ENCODE results near the gene HSD11B1L. TPM values are rescaled to one million over a fixed set of nuclear protein-coding genes. Genes with fewer than 3 reads are reported as not detected.

Gene HSD11B1L
- total and polyA plus RNA-seq, 2 donors (not counting 1 experiment from before 2014, with no cell fraction given) = 1.8 to 4.6 TPM

- POLR2A ChIA-PET = no interaction called here
- no peak overlapping the region for H3K4me2 ChIP-seq (replicated peaks; ENCODE audit: low read depth, low read length, poor library complexity, severe bottlenecking)
- no peak overlapping the region for H3K4me3 Mint-ChIP-seq
- no peak overlapping the region for H3K27ac ChIP-seq (ENCODE audit: low read length in 2 of 2)
- CTCF ChIA-PET = no interaction called here
- no peak for TF ChIP-seq EZH2 (IDR thresholded peaks at IDR 0.05; ENCODE audit: borderline replicate concordance, insufficient read depth, low read depth, low read length, poor library complexity, severe bottlenecking)
- TF ChIP-seq, protein P1, sequence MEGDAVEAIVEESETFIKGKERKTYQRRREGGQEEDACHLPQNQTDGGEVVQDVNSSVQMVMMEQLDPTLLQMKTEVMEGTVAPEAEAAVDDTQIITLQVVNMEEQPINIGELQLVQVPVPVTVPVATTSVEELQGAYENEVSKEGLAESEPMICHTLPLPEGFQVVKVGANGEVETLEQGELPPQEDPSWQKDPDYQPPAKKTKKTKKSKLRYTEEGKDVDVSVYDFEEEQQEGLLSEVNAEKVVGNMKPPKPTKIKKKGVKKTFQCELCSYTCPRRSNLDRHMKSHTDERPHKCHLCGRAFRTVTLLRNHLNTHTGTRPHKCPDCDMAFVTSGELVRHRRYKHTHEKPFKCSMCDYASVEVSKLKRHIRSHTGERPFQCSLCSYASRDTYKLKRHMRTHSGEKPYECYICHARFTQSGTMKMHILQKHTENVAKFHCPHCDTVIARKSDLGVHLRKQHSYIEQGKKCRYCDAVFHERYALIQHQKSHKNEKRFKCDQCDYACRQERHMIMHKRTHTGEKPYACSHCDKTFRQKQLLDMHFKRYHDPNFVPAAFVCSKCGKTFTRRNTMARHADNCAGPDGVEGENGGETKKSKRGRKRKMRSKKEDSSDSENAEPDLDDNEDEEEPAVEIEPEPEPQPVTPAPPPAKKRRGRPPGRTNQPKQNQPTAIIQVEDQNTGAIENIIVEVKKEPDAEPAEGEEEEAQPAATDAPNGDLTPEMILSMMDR (IDR thresholded peaks at IDR 0.05) = no peak
- peaks cover 15% of the 10 kb centered on the region for H4K20me1 ChIP-seq (ENCODE audit: control insufficient read depth, insufficient read depth, low read length, poor library complexity, severe bottlenecking)
- no peak for DNase-seq
- H3K4me1 ChIP-seq (ENCODE audit: control insufficient read depth in 2 of 2, insufficient read depth in 2 of 2, low read length in 2 of 2) = no peaks in the 10 kb centered on the region
- no peaks in the 10 kb centered on the region for H3K9me3 Mint-ChIP-seq (ENCODE audit: insufficient read depth)
- ATAC-seq (ENCODE audit: low read depth) = no peak
- peaks cover 0 to 51% of the 10 kb centered on the region in 2 experiments for H3K36me3 ChIP-seq (replicated peaks in 1 of 2; ENCODE audit: control extremely low read depth in 1 of 2, control insufficient read depth in 1 of 2, extremely low read depth in 1 of 2, insufficient read depth in 2 of 2, low read length in 1 of 2)
- peaks cover 0 to 3% (median 0%) of the 10 kb centered on the region in 3 donors for H3K9me3 ChIP-seq (ENCODE audit: control extremely low read depth in 1 of 3, control insufficient read depth in 2 of 3, insufficient read depth in 1 of 3, low read length in 2 of 3)
- no peaks in the 10 kb centered on the region for H3K27me3 Mint-ChIP-seq
- no peaks in the 10 kb centered on the region for H3K4me1 Mint-ChIP-seq
- H3K9ac ChIP-seq (ENCODE audit: low read length) = no peak overlapping the region
- intact Hi-C loops (cut with micrococcal nuclease) = no loop called here
- H3K4me3 ChIP-seq (ENCODE audit: control extremely low read depth in 1 of 5, extremely low read depth in 1 of 5, insufficient read depth in 1 of 5, low read depth in 2 of 5, low read length in 4 of 5) = no peak overlapping the region
- no peak overlapping the region for H3K27ac Mint-ChIP-seq
- 91% methylated on average over 11 of the region's 11 CpGs for WGBS (ENCODE audit: insufficient coverage)
- no peaks in the 10 kb centered on the region for H3K27me3 ChIP-seq (replicated peaks in 1 of 4; ENCODE audit: control extremely low read depth in 1 of 4, control insufficient read depth in 3 of 4, insufficient read depth in 4 of 4, low read length in 3 of 4)
- H3K79me2 ChIP-seq (ENCODE audit: control insufficient read depth, insufficient read depth, low read length) = peaks cover 1% of the 10 kb centered on the region
- no peak overlapping the region for H2AFZ ChIP-seq (ENCODE audit: insufficient read depth, low read depth, low read length, poor library complexity, severe bottlenecking)
Measured at GRCh38 chr19:5669212-5669611, 11.6 kb upstream of the HSD11B1L start.

DNA sequence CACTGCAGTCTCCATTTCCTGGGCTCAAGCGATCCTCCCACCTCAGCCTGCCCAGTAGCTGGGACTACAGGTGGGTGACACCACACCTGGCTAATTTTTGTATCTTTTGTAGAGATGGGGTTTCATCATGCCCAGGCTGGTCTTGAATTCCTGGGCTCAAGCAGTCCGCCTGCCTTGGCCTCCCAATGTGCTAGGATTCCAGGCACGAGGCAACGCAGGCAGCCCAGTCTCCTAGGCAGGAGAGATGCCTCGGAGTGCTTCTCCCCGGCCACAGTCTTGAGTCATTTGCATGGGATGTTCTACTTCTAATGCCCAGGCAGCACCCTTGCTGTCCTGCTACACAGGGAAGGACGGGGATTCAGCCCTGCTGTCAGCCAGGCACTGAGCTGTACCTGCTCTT lies 9.2 kb upstream of the HSD11B1L start:
- Mint-ChIP-seq H3K27me3 (no peaks in the 10 kb centered on the region), H3K4me3 (no peak overlapping the region), H3K27ac (peak overlapping the region; percentile 26), H3K9me3 (ENCODE audit: insufficient read depth) (no peaks in the 10 kb centered on the region), H3K4me1 (no peaks in the 10 kb centered on the region)
- no peak overlapping the region for H3K27ac ChIP-seq (ENCODE audit: low read length in 2 of 2)
- H2AFZ ChIP-seq (ENCODE audit: insufficient read depth, low read depth, low read length, poor library complexity, severe bottlenecking) = no peak overlapping the region
- intact Hi-C loops (cut with micrococcal nuclease) = no loop called here
- peaks cover 0 to 27% of the 10 kb centered on the region in 2 experiments for H3K36me3 ChIP-seq (replicated peaks in 1 of 2; ENCODE audit: control extremely low read depth in 1 of 2, control insufficient read depth in 1 of 2, extremely low read depth in 1 of 2, insufficient read depth in 2 of 2, low read length in 1 of 2)
- H3K9ac ChIP-seq (ENCODE audit: low read length) = no peak overlapping the region
- 100% methylated on average over 6 of the region's 7 CpGs for WGBS (ENCODE audit: insufficient coverage)
- H3K9me3 ChIP-seq (ENCODE audit: control extremely low read depth in 1 of 3, control insufficient read depth in 2 of 3, insufficient read depth in 1 of 3, low read length in 2 of 3) = peaks cover 0 to 3% (median 0%) of the 10 kb centered on the region in 3 donors
- no peaks in the 10 kb centered on the region for H3K27me3 ChIP-seq (replicated peaks in 1 of 4; ENCODE audit: control extremely low read depth in 1 of 4, control insufficient read depth in 3 of 4, insufficient read depth in 4 of 4, low read length in 3 of 4)
- H3K79me2 ChIP-seq (ENCODE audit: control insufficient read depth, insufficient read depth, low read length) = no peaks in the 10 kb centered on the region
- TF ChIP-seq, protein P1 (IDR thresholded peaks at IDR 0.05) = no peak
- no peak for TF ChIP-seq EZH2 (IDR thresholded peaks at IDR 0.05; ENCODE audit: borderline replicate concordance, insufficient read depth, low read depth, low read length, poor library complexity, severe bottlenecking)
- no peak overlapping the region for H3K4me2 ChIP-seq (replicated peaks; ENCODE audit: low read depth, low read length, poor library complexity, severe bottlenecking)
- no peak overlapping the region for H3K4me3 ChIP-seq (ENCODE audit: control extremely low read depth in 1 of 5, extremely low read depth in 1 of 5, insufficient read depth in 1 of 5, low read depth in 2 of 5, low read length in 4 of 5)
- ChIA-PET POLR2A (interaction anchor here (0.6 kb wide), 1 partner anchor 59 kb away, joined by 7 read pairs; no protein-coding TSS in a partner anchor), CTCF (no interaction called here)
- H3K4me1 ChIP-seq (ENCODE audit: control insufficient read depth in 2 of 2, insufficient read depth in 2 of 2, low read length in 2 of 2) = no peaks in the 10 kb centered on the region
- ATAC-seq (ENCODE audit: low read depth) (no peak), DNase-seq (no peak)
- H4K20me1 ChIP-seq (ENCODE audit: control insufficient read depth, insufficient read depth, low read length, poor library complexity, severe bottlenecking) = peaks cover 11% of the 10 kb centered on the region
